Fibroblast of skin of abdomen (primary cell): ENCODE results near the gene SCCPDH.

Experiments
- DNase-seq: peaks from one replicate; pipeline ENCODE4 v3.0.0-alpha.2; 2013

The SCCPDH gene

DNA sequence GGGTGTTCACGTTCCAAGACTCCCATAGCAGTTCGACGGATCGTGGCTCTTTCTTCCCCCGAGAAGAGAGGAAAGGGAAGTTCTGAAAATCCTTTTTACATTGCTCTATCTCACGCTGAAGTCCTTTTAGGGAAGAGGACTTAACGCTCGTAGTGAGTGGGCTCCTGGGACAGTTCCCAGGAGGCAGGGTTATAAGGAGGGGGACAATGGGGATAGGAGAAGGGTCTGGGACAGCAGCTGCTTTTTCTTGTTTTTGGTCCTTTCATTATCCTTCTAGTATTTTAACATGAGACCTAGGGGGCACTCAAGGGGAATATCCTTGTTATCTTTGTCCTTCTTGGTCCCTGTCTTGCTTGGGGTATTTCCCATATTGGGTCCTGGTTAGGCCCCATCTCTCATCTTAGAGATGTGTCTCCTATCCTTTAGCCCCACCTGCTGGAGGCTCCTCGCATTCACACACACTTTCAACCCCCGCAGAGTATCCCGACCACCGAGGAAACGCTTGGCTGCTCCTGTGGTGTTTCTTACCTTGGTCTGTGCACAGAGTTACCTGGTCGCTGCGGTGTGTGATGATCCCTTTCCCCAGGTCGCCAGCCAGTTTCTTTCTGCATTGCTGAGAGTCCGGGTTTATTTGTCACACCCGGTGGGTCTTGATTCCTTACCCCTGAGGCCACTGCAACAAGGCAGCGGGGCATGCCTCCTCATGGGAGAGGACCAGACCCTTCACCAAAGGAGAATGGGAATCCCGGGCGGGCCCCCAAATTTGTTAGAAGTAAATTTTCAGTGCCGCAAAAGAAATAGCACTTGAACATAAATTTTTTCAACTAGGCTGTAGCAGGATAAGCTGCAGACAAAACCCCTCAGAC, 29.7 kb downstream of the SCCPDH start:
- peak; percentile 65 for DNase-seq

GRCh38 chr1:246755419-246755818, 31.2 kb downstream of the SCCPDH start:
- no peak for DNase-seq

DNA sequence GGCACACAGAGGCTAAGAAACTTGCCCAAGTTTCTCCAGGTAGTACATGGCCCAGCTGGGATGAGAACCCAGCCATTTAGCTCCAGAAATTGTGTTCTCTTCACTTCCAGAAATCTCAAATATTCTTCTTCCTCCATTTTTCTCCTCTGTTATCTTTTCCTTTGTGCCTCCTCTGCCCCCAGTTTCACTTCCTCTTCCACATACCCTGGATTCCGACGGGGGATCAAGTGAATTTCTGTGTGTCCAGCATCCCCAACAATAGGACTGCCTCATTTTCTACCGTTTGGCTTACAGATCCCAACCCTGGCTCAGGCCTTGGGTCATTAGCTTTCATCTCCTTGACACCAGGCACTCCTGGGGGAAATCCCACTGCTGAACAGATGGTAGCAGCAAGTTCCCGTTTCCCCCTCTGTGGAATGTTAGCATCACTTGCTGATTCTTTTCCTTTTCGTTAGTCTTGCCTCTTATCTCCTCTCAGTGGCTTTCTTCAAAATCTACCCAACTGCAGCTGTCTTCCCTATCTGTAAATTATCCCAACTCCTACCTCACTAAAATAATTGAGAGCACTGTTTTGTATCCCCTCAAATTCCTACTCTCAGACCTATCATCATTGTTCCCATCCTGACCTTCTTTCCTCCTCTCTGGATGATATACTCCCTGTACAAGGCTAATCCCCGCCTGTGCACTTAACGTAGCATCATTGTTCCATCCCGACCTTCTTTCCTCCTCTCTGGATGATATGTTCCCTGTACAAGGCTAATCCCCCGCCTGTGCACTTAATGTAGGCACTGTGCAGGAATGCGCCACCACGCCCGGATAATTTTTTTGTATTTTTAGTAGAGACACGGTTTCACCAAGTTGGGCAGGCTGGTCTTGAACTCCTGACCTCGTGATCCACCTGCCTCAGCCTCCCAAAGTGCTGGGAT, 36.5 kb downstream of the SCCPDH start:
- DNase-seq, result peak; percentile 11

DNA sequence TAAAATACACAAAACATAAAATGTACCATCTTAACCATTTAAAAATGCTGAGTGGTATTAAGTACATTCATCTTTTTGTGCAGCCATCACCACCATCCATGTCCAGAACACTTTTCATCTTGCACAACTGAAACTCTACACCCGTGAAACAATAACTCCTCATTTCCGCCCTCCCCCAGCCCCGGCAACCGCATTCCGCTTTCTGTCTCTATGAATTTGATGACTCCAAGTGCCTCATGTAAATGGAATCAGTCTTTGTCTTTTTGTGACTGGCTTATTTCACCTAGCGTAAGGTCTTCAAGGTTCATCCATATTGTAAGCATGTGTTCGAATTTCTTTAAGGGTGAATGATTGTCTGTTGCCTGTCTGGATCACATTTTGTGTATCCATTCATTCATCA, 37.2 kb downstream of the SCCPDH start:
- DNase-seq, result peak; percentile 92

DNA sequence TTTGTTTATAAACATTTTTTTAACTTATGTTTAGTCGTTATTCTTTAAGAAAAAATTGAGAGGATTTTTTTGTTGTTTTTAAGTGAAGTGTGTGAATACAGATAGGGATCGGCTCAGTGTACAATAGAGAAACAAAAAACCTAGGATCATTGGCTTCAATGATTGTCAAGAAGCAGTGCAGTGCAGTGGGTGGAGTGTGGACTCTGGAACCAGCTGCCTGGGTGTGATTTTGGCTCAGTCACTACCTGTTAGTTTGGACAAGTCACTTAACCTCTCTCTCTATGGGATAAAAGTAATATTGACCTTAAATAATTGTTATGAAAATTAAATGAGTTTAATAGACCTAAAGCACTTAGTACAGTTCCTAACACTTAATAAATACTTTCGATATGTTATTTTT, 41.3 kb downstream of the SCCPDH start:
- DNase-seq, result no peak

DNA sequence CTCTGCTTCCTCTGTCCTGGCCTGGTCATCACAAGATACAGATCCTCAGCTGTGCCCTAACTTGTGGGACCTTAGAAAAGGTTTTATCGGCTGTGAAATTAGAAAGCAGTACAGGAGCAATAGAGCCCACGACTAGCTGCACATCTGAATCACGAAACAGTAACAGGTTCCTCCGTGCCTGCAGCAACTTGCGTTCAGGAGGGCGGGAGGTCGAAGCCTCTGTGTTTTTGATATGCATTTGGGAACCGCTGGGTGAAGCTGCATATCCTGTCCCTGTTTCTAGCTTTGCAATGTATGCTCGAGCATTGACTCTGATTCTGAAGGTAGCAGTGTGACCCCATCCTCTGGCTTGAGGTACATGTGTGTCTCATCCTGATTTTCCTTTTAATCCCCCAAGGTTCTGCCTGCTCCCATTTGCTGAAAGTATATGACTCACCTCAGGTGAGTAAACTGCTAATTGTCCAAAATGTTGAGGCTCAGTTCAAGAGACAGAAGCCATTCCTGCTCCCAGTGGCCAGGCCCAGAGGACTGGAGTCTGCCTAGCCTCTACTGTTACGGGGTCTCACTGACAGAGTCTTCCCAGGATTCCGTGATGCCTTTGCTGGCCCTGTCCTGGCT, 44.3 kb downstream of the SCCPDH start:
- no peak for DNase-seq

DNA sequence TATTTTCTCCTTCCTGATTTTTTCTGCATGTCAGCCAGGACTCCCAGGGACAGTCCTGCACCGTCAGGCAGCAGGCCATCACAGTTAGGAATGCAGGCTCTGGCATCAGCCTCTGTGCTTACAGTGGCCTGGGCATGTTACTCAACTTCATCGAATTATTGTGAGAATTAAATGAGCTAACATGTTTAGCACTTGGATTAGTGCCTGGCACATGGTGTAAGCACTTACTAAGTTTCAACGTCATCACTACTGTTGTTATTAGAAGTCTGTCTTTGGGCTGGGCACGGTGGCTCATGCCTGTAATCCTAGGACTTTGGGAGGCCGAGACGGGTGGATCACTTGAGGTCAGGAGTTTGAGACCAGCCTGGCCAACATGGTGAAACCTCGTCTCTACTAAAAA, 45.1 kb downstream of the SCCPDH start:
- peak; percentile 81 for DNase-seq

DNA sequence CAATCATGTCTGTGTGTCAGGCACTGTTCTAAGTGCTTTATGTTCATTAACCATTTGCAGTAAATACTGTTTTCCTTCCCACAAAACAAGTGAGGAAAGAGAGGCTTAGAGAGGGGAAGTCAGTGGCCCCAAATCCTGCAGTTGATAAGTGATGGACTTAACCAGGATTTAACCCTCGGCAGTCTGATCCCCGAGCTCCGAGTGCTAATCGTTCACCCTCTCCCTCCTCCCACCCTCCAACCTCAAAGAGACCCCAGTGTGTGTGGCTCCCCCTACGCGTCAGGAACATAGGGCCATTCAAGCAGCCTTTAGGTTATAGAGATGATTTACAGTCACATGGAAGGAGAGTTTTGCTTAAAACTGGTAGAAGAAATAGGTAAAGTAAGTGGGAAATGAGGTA, 47.2 kb downstream of the SCCPDH start:
- DNase-seq, result no peak

- DNase-seq, result no peak
Measured at GRCh38 chr1:246772686-246773085, 48.5 kb downstream of the SCCPDH start.

GRCh38 chr1:246773213-246773641, 49.0 kb downstream of the SCCPDH start:
- no peak for DNase-seq

- DNase-seq, result no peak
Measured at GRCh38 chr1:246775531-246776385, 51.5 kb downstream of the SCCPDH start.

DNA sequence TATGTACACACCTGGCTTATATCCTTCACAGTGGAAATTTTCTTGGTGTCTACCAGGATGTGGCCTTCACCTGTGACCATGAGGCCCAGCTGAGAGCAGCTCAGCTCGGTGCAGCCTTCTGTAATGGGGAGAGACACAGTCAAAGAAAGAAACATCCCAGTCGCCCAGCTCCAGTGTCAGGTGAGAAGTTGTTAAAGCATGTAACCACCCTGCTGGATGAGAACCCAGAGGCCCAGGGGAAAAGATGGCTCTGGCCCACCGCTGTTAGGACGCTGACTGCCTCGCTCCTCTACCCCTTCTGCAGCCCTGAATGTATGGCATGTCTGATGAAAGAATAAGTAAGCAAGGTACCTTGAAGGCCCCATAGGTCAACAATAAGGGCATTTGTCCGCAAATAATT, 52.7 kb downstream of the SCCPDH start:
- no peak for DNase-seq

GRCh38 chr1:246778663-246779062, 54.5 kb downstream of the SCCPDH start:
- no peak for DNase-seq

DNA sequence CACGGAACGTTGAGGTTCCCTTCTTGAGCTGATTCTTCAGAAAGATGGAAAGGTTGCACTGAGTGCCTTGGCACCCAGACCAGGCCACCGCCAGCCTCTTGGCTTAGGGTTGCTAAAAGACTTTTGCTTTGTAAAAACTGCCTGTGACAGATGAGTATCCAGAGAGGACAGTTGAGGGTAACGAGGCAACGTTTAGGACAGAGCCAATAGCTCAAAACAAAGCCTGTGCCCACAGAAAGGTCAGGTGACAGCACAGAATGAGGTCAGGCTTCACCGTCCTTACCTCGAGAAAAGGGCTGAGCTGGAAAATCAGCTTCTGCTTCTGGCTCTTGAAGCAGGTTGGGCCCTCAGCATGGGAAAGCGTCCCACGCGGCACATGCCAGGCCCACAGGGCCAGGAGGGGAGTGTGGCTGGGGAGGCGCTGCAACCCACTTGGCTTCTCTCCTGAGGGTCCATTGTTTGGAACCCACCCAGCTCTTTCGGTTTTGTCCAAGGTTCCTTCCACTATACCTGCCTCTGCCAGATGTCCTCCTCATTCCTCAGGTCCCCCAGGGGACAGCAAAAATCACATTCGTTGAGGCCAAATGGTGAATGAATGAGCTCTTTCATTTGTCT, 55.5 kb downstream of the SCCPDH start:
- DNase-seq, result no peak

DNA sequence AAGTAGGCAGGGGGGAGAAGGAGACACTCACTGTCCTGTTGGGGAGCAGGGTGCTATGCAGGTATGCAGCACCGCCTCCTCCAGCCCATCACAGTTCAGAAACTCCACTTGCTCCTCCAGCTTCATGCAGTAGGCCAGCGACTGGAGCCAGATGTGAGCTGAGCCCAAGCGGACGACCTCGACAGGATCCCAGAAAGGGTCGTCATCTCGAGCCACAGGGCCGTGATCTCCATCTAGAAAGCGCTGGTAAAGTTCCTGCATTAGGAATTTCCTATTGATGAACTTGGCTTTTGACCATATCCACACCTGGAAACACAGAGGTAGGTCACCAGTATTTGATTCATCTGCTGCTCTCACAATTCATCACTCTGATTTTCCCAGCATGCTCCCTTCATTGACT, 56.1 kb downstream of the SCCPDH start:
- DNase-seq, result no peak

GRCh38 chr1:246781212-246781611, 57.0 kb downstream of the SCCPDH start:
- no peak for DNase-seq

DNA sequence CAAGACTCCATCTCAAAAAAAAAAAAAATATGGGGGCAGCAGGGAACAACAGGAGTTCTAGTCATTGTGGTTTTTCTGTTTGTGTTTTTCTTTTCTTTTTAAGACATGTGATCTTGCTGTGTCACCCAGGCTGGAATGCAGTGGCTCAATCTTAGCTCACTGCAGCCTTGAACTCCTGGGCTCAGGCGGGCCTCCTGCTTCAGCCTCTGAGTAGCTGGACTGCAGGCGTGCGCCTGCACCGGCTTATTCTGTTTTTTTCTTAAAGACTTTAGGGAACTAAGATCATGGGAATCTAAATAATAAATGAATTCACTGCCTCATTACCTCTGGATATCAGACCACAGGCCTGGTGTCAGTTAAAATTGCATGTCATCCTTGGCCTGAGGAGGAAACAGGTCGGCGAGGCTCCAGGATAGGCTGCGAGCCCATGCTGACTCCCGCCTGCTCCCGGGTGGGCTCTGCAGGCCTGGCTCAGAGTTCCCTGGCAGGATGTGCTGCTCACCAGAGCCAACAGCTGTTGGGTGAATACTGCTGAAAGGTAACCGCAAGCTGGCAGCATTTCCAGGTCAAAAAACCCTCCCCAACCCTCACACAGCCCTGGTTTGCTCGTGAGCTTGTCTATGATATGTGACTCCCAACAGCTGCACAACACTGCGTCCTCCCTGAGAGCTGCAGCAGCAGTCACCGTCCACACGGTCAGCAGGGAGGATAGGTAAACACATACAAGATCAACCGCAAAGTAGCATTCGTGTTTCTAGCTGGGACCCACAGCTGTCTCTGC, 58.1 kb downstream of the SCCPDH start:
- peak; percentile 77 for DNase-seq

DNA sequence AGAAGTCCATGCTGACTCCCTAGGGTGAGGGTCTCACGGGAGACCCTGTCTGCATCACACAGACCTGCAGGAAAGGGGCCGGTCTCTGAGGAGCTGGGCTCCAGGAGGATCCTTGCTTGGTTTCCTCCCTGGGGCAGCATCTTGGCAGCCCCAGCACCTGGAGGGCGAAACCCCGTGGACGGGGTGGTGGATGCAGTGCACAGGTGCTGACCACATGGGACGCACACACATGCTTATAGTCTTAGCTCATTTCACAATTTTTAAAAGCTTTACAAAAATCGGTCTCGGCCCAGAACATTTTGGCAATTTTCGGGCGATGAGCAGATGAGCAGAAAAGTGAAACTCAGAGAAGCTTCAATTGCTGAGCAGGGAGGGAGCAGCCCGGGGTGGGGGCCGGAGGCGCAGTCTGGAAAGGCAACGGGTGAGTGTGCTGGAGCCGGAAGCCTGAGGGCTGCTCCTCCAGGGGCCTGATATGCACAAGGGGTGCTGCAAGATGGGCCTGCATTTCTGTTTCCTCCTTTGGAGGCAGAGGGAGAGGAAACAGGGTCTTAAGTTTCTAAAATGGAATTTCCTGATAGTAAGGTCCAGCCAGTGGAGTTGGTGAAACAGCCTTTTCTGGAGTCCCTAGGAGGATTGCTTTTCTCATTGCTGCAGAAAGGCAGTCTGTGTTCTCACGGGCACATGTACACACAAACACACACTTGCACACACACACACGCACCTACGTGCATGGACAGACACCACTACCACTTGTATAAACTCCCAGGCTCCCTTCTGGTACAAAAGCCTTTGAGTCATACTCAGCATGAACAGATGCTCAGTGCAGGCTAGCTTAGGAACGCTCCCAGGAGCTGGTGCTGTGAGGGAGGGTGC, 60.6 kb downstream of the SCCPDH start:
- DNase-seq, result peak; percentile 65

- DNase-seq, result no peak
Measured at GRCh38 chr1:246785494-246786111, 61.4 kb downstream of the SCCPDH start.
